Stimulated activated CD8-positive, alpha-beta memory T cell treated with anti-CD3 and anti-CD28 coated beads, Interleukin-2, amount 100 ng/mL, for 48 hours (primary cell): ENCODE results near the gene STXBP1.

Experiments
- DNase-seq, 2 donors: peaks; one replicate each; pipeline ENCODE4 v3.0.0-alpha.2; 2020; ENCODE audit warnings: low read depth in 2 of 2

STXBP1 gene

GRCh38 chr9:127734747-127735529 is 122.9 kb downstream of the STXBP1 start, which contains the start of gene TOR2A:
TSS of gene TOR2A (minus strand) at chr9:127735294. CDS start at chr9:127735270, 24 bp downstream.
- DNase-seq, result peak; percentile 97 to 98

GRCh38 chr9:127735530-127736185 is 123.6 kb downstream of the STXBP1 start:
- DNase-seq, result no peak

- no peak for DNase-seq
Measured at GRCh38 chr9:127738666-127739065, 126.6 kb downstream of the STXBP1 start.

GRCh38 chr9:127739614-127740330 is 127.7 kb downstream of the STXBP1 start:
- DNase-seq, result no peak

GRCh38 chr9:127741831-127742434 is 129.9 kb downstream of the STXBP1 start:
- no peak for DNase-seq
